Measurements from ENCODE around the gene CDH1.
A peak's percentile ranks its signal among the peaks of the same experiment; 100 is the strongest.
"Not testable (repeated sequence)": the region's sequence is repeated elsewhere in the genome, so short reads cannot be mapped to it uniquely, and the experiment has no call there.

CDH1 gene

DNA sequence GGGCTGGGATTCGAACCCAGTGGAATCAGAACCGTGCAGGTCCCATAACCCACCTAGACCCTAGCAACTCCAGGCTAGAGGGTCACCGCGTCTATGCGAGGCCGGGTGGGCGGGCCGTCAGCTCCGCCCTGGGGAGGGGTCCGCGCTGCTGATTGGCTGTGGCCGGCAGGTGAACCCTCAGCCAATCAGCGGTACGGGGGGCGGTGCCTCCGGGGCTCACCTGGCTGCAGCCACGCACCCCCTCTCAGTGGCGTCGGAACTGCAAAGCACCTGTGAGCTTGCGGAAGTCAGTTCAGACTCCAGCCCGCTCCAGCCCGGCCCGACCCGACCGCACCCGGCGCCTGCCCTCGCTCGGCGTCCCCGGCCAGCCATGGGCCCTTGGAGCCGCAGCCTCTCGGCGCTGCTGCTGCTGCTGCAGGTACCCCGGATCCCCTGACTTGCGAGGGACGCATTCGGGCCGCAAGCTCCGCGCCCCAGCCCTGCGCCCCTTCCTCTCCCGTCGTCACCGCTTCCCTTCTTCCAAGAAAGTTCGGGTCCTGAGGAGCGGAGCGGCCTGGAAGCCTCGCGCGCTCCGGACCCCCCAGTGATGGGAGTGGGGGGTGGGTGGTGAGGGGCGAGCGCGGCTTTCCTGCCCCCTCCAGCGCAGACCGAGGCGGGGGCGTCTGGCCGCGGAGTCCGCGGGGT lies at the start of gene CDH1:
CDH1 (plus strand) TSS at position 247 of the 684 bp plus-strand sequence; CDS start at position 371, 124 bp downstream.
- H3K4me3 Mint-ChIP-seq: peak within 1 kb of the TSS; percentile 49
- H3K9me3 Mint-ChIP-seq: no peaks in the 10 kb centered on the region
- no peaks in the 10 kb centered on the region for H3K36me3 Mint-ChIP-seq (ENCODE audit: low read depth)
- no peak within 1 kb of the TSS for H3K27ac Mint-ChIP-seq
- H3K27me3 Mint-ChIP-seq: peaks cover 40% of the 10 kb centered on the region
- H3K4me1 Mint-ChIP-seq (ENCODE audit: low read depth): peaks cover 26% of the 10 kb centered on the region

GRCh38 chr16:68689921-68690320 lies 47.2 kb upstream of the CDH1 start:
- Mint-ChIP-seq H3K27me3 (no peaks in the 10 kb centered on the region), H3K27ac (no peak overlapping the region), H3K9me3 (no peaks in the 10 kb centered on the region), H3K4me1 (ENCODE audit: low read depth) (no peaks in the 10 kb centered on the region), H3K4me3 (no peak overlapping the region), H3K36me3 (ENCODE audit: low read depth) (no peaks in the 10 kb centered on the region)

DNA sequence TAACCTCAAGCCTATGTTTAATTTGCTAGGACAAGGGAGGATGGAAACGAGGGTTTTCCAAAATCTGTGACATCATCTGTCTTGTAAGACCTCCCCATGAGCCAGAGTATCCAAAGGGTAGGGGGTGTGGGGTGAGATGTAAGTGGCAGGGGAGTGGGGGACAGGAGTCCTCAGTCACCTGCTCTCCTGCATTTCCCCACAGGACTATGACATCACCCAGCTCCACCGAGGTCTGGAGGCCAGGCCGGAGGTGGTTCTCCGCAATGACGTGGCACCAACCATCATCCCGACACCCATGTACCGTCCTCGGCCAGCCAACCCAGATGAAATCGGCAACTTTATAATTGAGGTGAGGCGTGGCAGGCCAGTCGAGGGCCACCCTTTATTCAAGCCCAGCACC lies 41.5 kb upstream of the CDH1 start:
- Mint-ChIP-seq H3K4me1 (ENCODE audit: low read depth) (no peaks in the 10 kb centered on the region), H3K9me3 (no peaks in the 10 kb centered on the region), H3K4me3 (no peak overlapping the region), H3K27ac (no peak overlapping the region), H3K27me3 (no peaks in the 10 kb centered on the region), H3K36me3 (ENCODE audit: low read depth) (no peaks in the 10 kb centered on the region)

DNA sequence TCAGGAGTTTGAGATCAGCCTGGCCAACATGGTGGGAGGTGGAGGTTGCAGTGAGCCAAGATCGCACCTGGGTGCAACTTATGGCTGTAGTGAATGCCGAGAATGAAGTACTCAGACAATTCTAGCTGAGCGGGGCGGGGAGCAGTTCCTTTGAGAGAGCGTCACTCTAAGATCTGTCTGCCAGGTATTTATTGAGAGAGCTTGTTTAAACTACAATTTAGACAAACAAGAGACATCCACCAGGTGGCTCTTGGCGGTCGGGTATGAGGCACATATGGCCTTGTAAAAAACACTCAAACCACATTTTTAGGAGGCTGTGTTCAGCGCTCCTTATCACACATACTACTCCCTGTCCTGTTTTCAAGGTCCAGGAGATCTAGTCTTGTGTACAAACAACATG lies 40.6 kb upstream of the CDH1 start:
- Mint-ChIP-seq H3K27me3 (no peaks in the 10 kb centered on the region), H3K4me3 (no peak overlapping the region), H3K9me3 (no peaks in the 10 kb centered on the region), H3K36me3 (ENCODE audit: low read depth) (no peaks in the 10 kb centered on the region), H3K4me1 (ENCODE audit: low read depth) (no peaks in the 10 kb centered on the region), H3K27ac (no peak overlapping the region)

- Mint-ChIP-seq H3K27me3 (no peaks in the 10 kb centered on the region), H3K27ac (no peak overlapping the region), H3K36me3 (ENCODE audit: low read depth) (no peaks in the 10 kb centered on the region), H3K9me3 (no peaks in the 10 kb centered on the region), H3K4me1 (ENCODE audit: low read depth) (no peaks in the 10 kb centered on the region), H3K4me3 (no peak overlapping the region)
Observed at GRCh38 chr16:68698091-68698490, 39.0 kb upstream of the CDH1 start.

DNA sequence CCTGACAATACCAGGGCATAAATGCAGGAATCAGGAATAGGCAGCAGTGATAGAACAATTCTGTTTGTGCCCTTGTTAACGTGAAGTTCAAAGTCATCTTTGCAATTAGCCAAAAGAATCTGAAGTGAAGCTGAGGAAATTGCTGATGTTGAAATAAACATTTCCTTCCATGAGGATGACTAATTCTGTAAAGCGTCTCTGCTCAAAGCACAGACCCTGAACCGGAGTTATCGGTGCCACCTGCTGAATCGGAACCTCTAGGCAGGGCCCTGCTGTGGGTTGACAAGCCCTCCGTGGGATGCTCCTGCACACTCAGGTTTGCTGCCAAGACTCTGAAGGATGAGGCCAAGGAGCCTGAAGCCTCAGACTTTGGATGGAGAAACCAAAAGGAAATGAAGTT lies 37.0 kb upstream of the CDH1 start:
- Mint-ChIP-seq H3K27me3 (no peaks in the 10 kb centered on the region), H3K36me3 (ENCODE audit: low read depth) (no peaks in the 10 kb centered on the region), H3K4me1 (ENCODE audit: low read depth) (no peaks in the 10 kb centered on the region), H3K27ac (no peak overlapping the region), H3K4me3 (no peak overlapping the region), H3K9me3 (no peaks in the 10 kb centered on the region)

GRCh38 chr16:68700831-68701230 lies 36.3 kb upstream of the CDH1 start:
- H3K27me3 Mint-ChIP-seq: no peaks in the 10 kb centered on the region
- H3K36me3 Mint-ChIP-seq (ENCODE audit: low read depth): no peaks in the 10 kb centered on the region
- H3K9me3 Mint-ChIP-seq: no peaks in the 10 kb centered on the region
- no peak overlapping the region for H3K4me3 Mint-ChIP-seq
- H3K27ac Mint-ChIP-seq: no peak overlapping the region
- no peaks in the 10 kb centered on the region for H3K4me1 Mint-ChIP-seq (ENCODE audit: low read depth)

DNA sequence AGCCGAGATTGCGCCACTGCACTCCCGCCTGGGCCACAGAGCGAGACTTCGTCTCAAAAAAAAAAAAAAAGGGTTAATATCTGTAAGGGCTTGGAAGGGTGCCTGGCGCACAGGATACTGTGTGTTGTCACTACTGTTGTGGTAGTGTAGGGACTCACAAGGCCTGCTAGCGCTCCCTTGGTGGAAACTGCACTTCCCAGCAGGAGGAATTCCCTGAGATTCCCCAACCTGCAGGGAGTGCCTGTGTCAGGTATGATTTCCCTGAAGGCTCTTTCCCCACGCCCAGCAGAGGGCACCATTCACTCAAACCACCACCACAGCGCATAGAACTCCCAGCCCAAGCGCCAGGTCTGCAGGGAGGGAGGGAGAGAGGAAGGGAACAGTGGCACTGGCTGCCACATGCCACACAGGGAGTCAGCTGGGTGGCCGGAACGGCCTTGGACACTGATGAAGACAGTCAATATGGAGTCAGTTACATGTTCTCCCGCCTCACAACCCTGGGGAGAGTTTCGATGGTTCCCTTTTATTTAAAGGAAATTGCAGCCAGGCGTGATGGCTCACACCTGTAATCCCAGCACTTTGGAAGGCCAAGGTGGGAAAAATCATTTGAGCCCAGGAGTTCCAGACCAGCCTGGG lies 32.7 kb upstream of the CDH1 start:
- no peaks in the 10 kb centered on the region for H3K9me3 Mint-ChIP-seq
- no peaks in the 10 kb centered on the region for H3K27me3 Mint-ChIP-seq
- H3K36me3 Mint-ChIP-seq (ENCODE audit: low read depth): no peaks in the 10 kb centered on the region
- H3K4me1 Mint-ChIP-seq (ENCODE audit: low read depth): no peaks in the 10 kb centered on the region
- H3K27ac Mint-ChIP-seq: no peak overlapping the region
- no peak overlapping the region for H3K4me3 Mint-ChIP-seq

DNA sequence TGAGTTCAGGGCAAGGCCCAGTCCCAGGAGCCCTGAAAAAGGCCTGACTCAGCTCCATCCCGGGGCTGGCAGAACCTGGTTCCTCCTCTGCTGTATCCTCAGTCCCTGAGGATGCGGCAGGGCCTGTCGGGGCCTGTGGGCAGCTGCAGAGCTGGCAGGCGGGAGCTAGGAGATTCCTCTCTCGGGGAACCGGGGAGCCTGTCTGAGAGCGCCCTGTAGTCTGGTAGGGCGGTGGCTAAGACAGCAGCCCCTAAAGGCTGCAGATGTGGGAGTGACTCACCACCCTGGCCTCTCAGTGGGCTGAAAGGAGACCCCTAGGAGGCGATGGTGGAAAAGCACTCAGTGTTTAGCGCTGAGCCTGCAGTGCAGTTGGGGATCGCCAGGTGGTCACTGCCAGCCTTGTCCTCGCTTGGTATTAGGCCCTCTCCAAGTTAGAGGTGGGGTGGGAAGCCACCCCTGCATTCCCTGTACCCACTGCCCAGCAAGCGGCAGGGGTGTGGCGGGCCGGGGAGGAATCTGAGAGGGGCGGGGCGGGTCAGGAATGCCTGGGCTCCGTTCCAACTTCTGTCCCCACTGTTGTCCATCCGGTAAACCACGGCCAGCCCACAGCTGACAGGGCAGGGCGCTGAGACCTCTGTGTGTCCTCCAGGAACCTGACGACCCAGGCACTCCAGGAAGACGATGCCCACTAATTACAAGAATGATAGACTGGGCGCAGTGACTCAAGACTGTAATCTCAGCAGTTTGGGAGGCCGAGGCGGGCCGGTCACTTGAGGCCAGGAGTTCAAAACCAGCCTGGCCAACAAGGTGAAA lies 29.5 kb upstream of the CDH1 start:
- H3K27me3 Mint-ChIP-seq: peaks cover 12% of the 10 kb centered on the region
- no peak overlapping the region for H3K27ac Mint-ChIP-seq
- no peak overlapping the region for H3K4me3 Mint-ChIP-seq
- H3K9me3 Mint-ChIP-seq: no peaks in the 10 kb centered on the region
- peaks cover 16% of the 10 kb centered on the region for H3K4me1 Mint-ChIP-seq (ENCODE audit: low read depth)
- no peaks in the 10 kb centered on the region for H3K36me3 Mint-ChIP-seq (ENCODE audit: low read depth)

GRCh38 chr16:68710211-68710610 lies 26.9 kb upstream of the CDH1 start:
- Mint-ChIP-seq H3K4me1 (ENCODE audit: low read depth) (peaks cover 16% of the 10 kb centered on the region), H3K27ac (no peak overlapping the region), H3K4me3 (no peak overlapping the region), H3K36me3 (ENCODE audit: low read depth) (no peaks in the 10 kb centered on the region), H3K27me3 (peaks cover 17% of the 10 kb centered on the region), H3K9me3 (no peaks in the 10 kb centered on the region)

GRCh38 chr16:68711421-68712139 lies 25.5 kb upstream of the CDH1 start:
- H3K9me3 Mint-ChIP-seq: no peaks in the 10 kb centered on the region
- H3K27me3 Mint-ChIP-seq: peaks cover 17% of the 10 kb centered on the region

GRCh38 chr16:68713361-68713760 lies 23.7 kb upstream of the CDH1 start:
- peaks cover 17% of the 10 kb centered on the region for H3K27me3 Mint-ChIP-seq
- no peak overlapping the region for H3K4me3 Mint-ChIP-seq
- H3K27ac Mint-ChIP-seq: no peak overlapping the region
- H3K4me1 Mint-ChIP-seq (ENCODE audit: low read depth): peaks cover 16% of the 10 kb centered on the region
- H3K36me3 Mint-ChIP-seq (ENCODE audit: low read depth): no peaks in the 10 kb centered on the region
- H3K9me3 Mint-ChIP-seq: no peaks in the 10 kb centered on the region

More at GRCh38 chr16:68711421-68712139, 25.5 kb upstream of the CDH1 start:
- Mint-ChIP-seq H3K27ac (no peak overlapping the region), H3K4me3 (no peak overlapping the region), H3K36me3 (ENCODE audit: low read depth) (no peaks in the 10 kb centered on the region), H3K4me1 (ENCODE audit: low read depth) (peaks cover 16% of the 10 kb centered on the region)

DNA sequence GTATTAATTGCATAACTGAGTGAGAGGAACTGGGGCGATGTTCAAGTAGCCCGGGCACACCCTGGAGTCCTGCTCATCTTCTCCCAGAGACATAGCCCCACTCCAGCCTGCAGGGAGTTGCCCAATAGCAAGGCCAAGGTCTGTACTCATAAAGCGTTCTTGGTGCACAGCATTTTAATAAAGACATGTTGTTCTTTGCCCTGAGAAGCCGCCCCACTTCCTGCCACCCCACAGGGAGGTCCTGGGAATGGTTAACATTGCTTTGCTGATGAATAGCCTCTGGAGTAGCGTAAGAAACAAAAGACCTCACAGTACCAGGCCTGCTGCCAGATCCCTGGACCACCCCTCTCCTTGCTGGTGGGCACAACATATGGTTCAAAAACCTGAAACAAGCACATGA lies 21.6 kb upstream of the CDH1 start:
- Mint-ChIP-seq H3K36me3 (ENCODE audit: low read depth) (no peaks in the 10 kb centered on the region), H3K4me1 (ENCODE audit: low read depth) (peaks cover 26% of the 10 kb centered on the region), H3K27ac (no peak overlapping the region), H3K27me3 (peaks cover 7% of the 10 kb centered on the region), H3K9me3 (no peaks in the 10 kb centered on the region), H3K4me3 (no peak overlapping the region)

- not testable (repeated sequence) for H3K4me3 Mint-ChIP-seq; H3K27me3 Mint-ChIP-seq; H3K27ac Mint-ChIP-seq; H3K9me3 Mint-ChIP-seq; H3K36me3 Mint-ChIP-seq (ENCODE audit: low read depth)
- peaks cover 20% of the 10 kb centered on the region for H3K4me1 Mint-ChIP-seq (ENCODE audit: low read depth)
Observed at GRCh38 chr16:68716516-68716915, 20.6 kb upstream of the CDH1 start.

- Mint-ChIP-seq H3K4me3 (no peak overlapping the region), H3K4me1 (ENCODE audit: low read depth) (peaks cover 14% of the 10 kb centered on the region), H3K36me3 (ENCODE audit: low read depth) (no peaks in the 10 kb centered on the region), H3K27me3 (peaks cover 5% of the 10 kb centered on the region), H3K27ac (no peak overlapping the region), H3K9me3 (no peaks in the 10 kb centered on the region)
Observed at GRCh38 chr16:68717684-68718083, 19.4 kb upstream of the CDH1 start.
